ENCODE results near the gene TRIP6.
"Not testable (repeated sequence)": the region's sequence is repeated elsewhere in the genome, so short reads cannot be mapped to it uniquely, and the experiment has no call there.

The TRIP6 gene

GRCh38 chr7:100839361-100839760, 27.8 kb upstream of the TRIP6 start:
- DNase-seq = no peak

- no peak for DNase-seq
These were observed 26.6 kb upstream of the TRIP6 start for GRCh38 chr7:100840470-100841100.

- no peak for DNase-seq
These were observed 19.8 kb upstream of the TRIP6 start for GRCh38 chr7:100847360-100847759.

GRCh38 chr7:100852048-100852872, 14.9 kb upstream of the TRIP6 start, which contains the start of gene SLC12A9:
Gene SLC12A9, plus strand, starts transcription at chr7:100852713. Its CDS starts 1,485 bp downstream, at chr7:100854198.
- DNase-seq = peak; percentile 94

- DNase-seq = no peak
These were observed 12.9 kb upstream of the TRIP6 start for GRCh38 chr7:100854146-100854895.

- DNase-seq = not testable (repeated sequence)
These were observed 12.3 kb upstream of the TRIP6 start for GRCh38 chr7:100854899-100855298.

- no peak for DNase-seq
These were observed 11.7 kb upstream of the TRIP6 start for GRCh38 chr7:100855515-100855914.

GRCh38 chr7:100856871-100857282, 10.3 kb upstream of the TRIP6 start:
- DNase-seq = no peak

GRCh38 chr7:100859856-100860255, 7.3 kb upstream of the TRIP6 start:
- DNase-seq = no peak

GRCh38 chr7:100860702-100861615, 6.2 kb upstream of the TRIP6 start:
- DNase-seq = no peak

- no peak for DNase-seq
These were observed 5.6 kb upstream of the TRIP6 start for GRCh38 chr7:100861616-100861985.

GRCh38 chr7:100863406-100863950, 3.7 kb upstream of the TRIP6 start:
- DNase-seq = no peak

- DNase-seq = no peak
These were observed 2.8 kb upstream of the TRIP6 start for GRCh38 chr7:100864263-100864845.

- DNase-seq = no peak
These were observed 1.7 kb upstream of the TRIP6 start for GRCh38 chr7:100865372-100865911.

- peak; percentile 69 for DNase-seq
These were observed 1.1 kb upstream of the TRIP6 start for GRCh38 chr7:100865938-100866728.

GRCh38 chr7:100866729-100867039, 503 bp upstream of the TRIP6 start:
- DNase-seq = no peak

GRCh38 chr7:100867776-100868485, 744 bp downstream of the TRIP6 start:
- no peak for DNase-seq

- DNase-seq = no peak
These were observed 6.6 kb downstream of the TRIP6 start for GRCh38 chr7:100873599-100874299.

- no peak for DNase-seq
These were observed 7.1 kb downstream of the TRIP6 start for GRCh38 chr7:100874300-100874576.
